Sigmoid colon (tissue), 4 donors: ENCODE results near the gene CYTH3.

Experiments used
- POLR2AphosphoS5 ChIP-seq, 4 donors: sonication (generic); formaldehyde crosslinking; IDR thresholded peaks; one replicate each; pipeline ENCODE4 v1.6.1; 2017; ENCODE audit warnings: antibody characterized with exemption in 4 of 4
- TF ChIP-seq, protein P1 (sequence below), 4 experiments: fragments of 450-650 bp in 3 of 4; fragments of 200-600 bp in 1 of 4; IDR thresholded peaks; one replicate each; pipeline ENCODE4 v1.5.1; 2016 to 2019; ENCODE audit warnings: antibody characterized with exemption in 4 of 4, mild to moderate bottlenecking in 3 of 4, moderate library complexity in 2 of 4

DNA sequence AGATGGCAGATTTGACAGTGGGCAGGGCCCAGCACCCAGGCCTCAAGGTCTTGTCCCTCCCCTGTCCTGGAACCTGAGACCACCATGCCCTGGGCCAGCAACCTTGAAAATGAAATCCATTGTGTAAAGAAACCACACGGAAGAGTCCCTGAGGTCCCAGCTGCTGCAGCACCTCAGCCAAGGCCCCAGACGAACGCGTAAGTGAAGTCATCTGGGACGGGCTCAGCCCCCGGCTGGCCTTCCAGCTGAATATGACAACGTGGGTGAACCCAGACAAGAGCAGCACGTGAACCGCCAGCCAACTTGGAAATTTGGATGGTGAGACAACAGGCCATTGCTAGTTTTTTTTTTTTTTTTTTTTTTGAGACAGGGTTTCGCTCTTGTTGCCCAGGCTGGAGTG, 70.3 kb downstream of the CYTH3 start:
- TF ChIP-seq, protein P1, sequence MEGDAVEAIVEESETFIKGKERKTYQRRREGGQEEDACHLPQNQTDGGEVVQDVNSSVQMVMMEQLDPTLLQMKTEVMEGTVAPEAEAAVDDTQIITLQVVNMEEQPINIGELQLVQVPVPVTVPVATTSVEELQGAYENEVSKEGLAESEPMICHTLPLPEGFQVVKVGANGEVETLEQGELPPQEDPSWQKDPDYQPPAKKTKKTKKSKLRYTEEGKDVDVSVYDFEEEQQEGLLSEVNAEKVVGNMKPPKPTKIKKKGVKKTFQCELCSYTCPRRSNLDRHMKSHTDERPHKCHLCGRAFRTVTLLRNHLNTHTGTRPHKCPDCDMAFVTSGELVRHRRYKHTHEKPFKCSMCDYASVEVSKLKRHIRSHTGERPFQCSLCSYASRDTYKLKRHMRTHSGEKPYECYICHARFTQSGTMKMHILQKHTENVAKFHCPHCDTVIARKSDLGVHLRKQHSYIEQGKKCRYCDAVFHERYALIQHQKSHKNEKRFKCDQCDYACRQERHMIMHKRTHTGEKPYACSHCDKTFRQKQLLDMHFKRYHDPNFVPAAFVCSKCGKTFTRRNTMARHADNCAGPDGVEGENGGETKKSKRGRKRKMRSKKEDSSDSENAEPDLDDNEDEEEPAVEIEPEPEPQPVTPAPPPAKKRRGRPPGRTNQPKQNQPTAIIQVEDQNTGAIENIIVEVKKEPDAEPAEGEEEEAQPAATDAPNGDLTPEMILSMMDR (IDR thresholded peaks at IDR 0.05) = no peak
- TF ChIP-seq POLR2AphosphoS5 (IDR thresholded peaks at IDR 0.05) = no peak
